D341Med (cell line): ENCODE data around the gene GPR153.
"Not testable (repeated sequence)": the region's sequence is repeated elsewhere in the genome, so short reads cannot be mapped to it uniquely, and the experiment has no call there.

Source experiments
- DNase-seq: peaks from one replicate; pipeline ENCODE4 v3.0.0; 2012; ENCODE audit warnings: low spot score

The GPR153 gene

DNA sequence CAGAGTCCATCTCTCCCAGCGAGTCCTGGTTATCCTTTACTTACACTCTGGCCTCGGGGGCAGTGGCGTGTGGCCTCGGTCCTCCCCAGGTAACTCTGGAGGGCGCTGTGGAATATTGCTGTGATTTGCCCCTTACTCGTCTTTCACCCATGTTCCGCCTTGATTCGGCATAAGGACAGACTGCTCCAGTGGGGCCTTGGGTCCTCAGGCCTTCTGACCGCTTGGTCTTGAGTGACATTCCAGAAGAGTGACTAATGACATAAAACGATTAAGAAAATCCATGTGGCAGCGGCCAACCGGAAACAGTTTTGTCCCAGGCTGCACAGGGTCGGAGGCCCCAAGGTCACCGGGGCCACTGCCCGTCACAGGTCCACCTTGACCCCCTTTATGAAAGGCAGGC is 36.2 kb downstream of the GPR153 start:
- no peak for DNase-seq

GRCh38 chr1:6223617-6224016 is 37.3 kb downstream of the GPR153 start:
- DNase-seq = no peak

GRCh38 chr1:6222636-6223035 is 38.3 kb downstream of the GPR153 start:
- no peak for DNase-seq

DNA sequence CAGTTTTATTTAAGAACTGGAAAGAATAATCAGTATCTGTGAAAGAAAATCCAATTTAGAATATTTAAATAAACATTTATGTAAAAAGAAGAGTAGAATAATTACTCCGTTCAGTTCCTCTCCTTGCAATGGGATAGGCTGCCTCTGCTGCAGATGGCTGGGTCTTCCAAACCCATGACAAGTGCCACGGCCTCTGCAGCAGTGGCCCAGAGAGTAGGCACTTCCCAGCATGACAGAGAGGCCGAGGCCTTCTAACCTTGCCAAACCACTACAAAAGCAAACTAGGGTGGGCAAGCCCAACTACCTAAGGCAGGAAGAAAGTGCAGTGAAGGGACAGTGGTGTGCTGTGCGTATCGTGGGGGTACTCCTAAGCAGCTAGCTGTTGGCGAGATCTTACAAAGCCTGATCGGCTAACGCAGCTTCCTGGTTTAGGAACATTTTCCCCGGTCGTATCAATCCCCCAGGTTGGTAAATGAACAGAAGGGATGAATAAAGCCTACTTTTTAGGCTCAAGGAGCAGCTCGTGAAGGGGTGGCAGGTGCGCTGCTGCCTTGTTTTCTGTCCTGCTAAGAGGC is 39.6 kb downstream of the GPR153 start:
- peak; percentile 10 for DNase-seq

- DNase-seq = peak; percentile 32
Observed at GRCh38 chr1:6220236-6220635, 40.7 kb downstream of the GPR153 start.

DNA sequence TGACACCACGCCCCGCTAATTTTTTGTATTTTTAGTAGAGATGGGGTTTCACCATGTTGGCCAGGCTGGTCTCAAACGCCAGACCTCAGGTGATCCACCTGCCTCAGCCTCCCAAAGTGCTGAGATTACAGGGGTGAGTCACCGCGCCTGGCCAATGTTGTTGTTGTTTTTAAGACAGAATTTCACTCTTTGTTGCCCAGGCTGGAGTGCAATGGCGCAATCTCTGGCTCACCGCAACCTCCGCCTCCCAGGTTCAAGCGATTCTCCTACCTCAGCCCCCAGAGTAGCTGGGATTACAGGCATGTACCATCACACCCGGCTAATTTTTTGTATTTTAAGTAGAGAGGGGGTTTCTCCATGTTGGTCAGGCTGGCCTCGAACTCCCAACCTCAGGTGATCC is 41.3 kb downstream of the GPR153 start:
- DNase-seq = not testable (repeated sequence)

GRCh38 chr1:6218375-6219164 is 42.3 kb downstream of the GPR153 start:
- peak; percentile 17 for DNase-seq

DNA sequence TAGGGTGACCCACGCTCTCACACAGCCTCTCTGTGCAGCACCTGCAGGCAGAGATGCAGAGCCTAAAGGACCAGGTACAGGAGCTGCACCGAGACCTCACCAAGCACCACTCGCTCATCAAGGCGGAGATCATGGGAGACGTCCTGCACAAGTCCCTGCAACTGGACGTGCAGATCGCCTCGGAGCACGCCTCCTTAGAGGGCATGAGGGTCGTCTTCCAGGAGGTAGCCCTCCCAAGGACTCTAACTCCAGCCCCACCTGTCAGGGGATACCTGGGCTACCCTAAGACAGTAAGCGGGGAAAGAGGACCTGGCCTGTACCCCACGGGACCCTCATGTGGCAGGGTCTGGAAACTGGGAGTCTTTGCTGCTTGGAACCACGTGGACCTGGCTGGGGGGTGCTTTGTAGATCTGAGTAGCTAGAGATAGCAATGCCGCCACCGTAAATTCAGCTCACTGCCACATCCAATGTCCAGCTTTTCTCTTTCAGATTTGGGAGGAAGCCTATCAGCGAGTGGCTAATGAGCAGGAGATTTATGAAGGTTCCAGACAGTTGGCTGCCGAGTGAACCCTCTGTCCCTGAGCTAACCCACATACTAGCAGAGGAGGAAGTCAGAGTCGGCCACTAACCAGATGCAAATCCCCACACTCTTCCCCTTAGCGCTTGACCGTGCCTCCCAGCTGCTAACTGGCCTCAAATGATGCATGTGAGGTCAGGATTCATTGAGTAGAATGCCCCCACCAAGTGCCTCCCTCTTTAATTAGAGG is 48.5 kb downstream of the GPR153 start:
- no peak for DNase-seq

DNA sequence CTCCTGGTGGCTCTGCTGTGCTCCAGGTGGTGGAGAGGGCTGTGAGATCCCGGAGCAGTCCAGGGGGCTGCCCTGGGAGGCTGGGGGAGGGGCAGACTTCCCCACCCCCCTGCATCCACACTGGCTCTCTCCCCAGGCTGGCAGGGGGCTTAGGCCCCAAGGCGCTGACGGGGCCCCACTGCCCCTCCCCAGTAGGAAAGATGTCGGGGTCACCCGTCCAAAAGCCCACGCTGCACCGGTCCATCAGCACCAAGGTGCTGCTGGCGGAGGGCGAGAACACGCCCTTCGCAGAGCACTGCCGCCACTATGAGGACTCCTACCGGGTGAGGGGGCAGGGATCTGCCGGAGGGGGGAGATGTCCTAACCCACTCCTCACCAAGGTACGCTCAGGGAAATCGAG is 49.2 kb downstream of the GPR153 start:
- DNase-seq = no peak

- DNase-seq = no peak
Observed at GRCh38 chr1:6210591-6211355, 50.1 kb downstream of the GPR153 start.

DNA sequence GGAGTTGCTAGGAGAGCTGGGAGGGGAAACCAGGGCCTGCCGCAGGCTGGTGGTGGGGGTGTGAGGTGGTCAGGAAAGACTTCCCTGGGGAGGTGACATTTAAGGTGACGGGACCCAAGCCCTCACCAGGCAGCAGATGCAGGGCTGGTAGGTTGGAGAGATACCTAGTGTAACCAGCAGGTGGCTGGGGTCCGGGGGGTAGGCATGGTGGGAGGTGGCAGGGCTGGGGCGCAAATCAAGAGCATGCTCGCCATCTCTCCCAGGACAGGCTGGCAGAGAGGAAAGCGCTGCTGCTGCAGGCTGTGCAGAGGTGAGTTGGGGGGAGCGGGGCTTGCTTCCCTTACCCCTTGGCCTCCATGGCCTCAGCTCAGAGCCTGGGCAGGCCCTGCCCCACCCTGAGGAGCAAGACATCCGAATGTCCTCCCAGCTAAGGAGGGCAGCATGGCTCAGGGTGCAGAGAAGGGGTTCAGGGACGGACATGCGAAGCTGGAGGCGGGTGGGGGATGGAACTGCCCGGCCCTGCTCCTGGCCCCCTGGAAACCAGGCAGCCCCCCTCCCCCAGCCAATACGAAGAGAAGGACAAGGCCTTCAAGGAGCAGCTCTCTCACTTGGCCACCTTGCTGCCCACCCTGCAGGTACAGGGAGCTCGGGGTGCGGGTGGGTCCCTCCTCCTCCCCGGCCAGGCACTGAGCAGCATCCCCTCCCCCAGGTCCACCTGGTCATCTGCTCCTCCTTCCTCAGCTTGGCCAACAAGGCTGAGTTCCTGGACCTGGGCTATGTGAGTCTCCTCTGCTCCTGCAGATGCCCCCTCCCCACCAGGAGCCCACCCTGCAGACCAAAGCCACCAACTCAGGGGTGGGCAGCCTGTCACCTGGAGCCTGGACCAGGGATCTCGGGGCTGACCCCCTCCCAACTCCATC is 51.0 kb downstream of the GPR153 start:
- peak; percentile 75 for DNase-seq

DNA sequence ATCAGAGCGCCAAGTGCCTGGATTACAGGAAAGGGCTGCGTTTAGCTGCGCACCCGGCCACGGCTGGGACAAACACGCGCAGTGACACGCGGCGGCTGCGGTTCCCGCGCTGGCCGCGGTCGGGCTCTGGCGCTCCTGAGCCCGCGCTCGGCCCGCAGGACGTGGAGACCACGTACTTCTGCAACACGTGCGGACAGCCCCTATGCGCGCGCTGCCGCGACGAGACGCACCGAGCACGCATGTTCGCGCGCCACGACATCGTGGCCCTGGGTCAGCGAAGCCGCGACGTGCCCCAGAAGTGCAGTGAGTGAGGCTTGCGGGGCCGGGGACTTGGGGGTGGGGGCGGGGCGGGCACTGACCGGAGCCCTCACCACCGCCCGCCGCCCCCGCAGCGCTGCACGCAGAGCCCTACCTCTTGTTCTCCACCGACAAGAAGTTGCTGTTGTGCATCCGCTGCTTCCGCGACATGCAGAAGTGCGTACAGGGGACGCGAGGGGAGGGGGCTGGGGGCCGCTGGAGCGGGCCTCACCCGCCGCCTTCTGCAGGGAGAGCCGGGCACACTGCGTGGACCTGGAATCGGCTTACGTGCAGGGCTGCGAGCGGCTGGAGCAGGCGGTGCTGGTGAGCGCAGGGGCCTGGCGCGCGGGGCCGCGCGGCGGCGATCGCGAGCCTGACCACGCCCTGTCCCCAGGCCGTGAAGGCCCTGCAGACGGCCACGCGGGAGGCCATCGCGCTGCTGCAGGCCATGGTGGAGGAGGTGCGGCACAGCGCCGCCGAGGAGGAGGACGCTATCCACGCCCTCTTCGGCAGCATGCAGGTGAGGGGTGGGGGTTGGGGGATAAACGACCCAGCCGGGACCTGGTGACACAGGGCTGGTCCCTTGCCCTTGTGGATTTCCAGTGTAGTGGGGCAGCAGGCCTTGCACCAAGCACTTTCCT is 51.9 kb downstream of the GPR153 start:
- peak; percentile 86 for DNase-seq

DNA sequence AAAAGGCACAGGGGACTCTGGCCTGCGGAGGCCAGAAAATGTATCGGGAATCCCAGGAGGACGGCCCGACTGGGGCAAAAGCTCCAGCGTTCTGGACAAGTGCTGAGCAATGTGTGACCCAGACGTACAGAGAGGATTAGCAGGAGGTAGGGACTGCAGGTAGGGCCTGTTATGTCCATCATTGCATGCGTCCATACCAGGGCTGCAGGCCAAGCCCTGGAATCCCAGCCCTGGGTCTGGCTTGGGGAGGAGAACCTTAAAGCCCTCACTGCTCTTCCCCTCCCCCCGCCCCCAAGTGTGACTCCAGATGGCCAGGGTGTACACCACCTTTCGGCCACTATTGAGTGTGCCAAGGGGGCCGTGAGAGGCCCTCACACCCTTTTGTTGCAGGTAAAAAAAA is 53.0 kb downstream of the GPR153 start:
- DNase-seq = no peak

- no peak for DNase-seq
Observed at GRCh38 chr1:6207075-6207885, 53.6 kb downstream of the GPR153 start.

DNA sequence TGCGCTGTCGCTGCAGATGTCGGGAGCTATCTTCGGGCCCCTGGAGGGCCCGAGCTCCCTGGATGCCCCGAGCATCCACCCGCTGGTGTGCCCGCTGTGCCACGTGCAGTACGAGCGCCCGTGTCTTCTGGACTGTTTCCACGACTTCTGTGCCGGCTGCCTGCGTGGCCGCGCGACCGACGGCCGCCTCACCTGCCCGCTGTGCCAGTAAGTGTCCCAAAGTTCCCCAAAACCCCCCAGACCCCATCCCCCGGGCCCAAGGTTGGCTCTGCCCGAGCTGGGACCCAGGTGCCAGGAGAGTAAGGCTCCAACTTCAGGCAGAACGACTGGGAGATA is 54.4 kb downstream of the GPR153 start:
- no peak for DNase-seq

DNA sequence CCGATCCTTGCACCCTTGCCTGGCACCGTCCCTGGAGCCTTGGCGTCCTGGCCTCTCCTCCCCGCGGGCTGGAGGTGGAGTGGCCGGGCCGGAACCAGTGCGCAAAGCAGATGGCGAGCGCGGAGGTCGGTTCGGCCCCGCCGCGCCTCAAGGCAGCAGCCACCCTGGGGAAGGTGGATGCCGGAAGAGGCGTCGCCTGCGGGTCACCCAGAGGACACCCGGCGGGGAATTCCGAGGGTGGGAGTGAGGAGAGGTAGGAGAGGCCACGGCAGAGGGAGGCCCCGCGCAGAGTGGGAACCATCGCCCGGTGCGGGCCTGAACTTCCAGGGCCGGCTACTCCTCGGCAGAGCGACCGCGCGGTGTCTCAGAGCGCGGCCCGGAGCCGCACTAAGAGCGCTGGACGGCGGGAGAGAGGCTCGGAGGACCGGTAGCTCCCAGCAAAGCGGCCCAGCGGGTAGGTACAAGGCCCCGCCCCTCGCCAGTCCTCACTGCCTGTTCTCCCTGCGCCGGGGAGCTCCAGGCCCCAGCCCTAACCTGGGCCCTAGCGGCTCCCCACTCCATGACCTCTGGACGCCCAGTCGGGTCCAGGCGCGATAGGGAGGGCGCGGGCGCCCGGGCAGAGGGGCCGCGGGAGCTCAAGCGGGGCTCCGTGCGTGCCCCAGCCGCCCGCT is 54.9 kb downstream of the GPR153 start, which contains the start of gene RNF207:
TSS of gene RNF207 (plus strand) at position 271 of the 671 bp plus-strand sequence. CDS start 417 bp downstream, outside the sequence.
- no peak for DNase-seq

- DNase-seq = no peak
Observed at GRCh38 chr1:6202256-6202655, 58.6 kb downstream of the GPR153 start.

DNA sequence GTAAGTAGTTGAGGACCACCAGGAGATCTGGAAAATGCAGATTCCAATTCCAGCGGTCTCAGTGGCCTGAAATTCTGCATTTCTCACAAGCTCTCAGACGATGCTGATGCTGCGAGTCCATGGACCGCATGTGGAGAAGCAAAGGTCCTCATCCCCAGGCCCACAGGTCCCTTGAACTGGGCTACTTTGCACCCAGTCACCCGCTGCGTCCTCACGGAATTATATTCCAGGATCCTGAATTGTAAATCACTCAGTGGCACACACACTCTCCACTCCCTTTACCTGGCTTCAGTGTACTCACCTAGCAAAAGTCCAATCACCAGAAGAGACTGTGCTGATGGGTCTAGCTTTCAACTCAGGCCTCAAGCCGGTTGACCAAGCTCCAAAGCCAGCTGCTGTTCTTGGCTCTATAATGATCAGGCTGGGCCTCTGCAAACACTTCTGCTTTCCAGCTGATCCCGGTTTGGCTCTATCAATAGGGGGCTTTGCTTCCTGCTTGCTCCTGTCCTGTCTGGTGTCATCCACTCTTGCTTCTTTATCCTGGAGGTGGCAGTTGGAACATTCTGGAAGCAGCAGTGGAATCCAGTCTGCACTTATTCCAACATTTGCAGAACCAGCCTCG is 60.6 kb downstream of the GPR153 start:
- no peak for DNase-seq
